ENCODE results near the gene BNIP2.

- TF ChIP-seq CTCF (IDR thresholded peaks at IDR 0.05) = no peak
- TF ChIP-seq POLR2A (IDR thresholded peaks at IDR 0.05) = no peak
Observed at GRCh38 chr15:59611276-59612260, 77.6 kb downstream of the BNIP2 start, which contains the start of gene GCNT3.

Data from uterus (tissue), 2 donors.